Stimulated activated CD4-positive, alpha-beta T cell treated with anti-CD3 and anti-CD28 coated beads, Interleukin-1b, Interleukin-23, amount 100 ng/mL, for 4 hours (primary cell): ENCODE data around the gene HLX.

Source experiments
- DNase-seq, 2 donors: peaks; one replicate each; pipeline ENCODE4 v3.0.0-alpha.2; 2020; ENCODE audit warnings: low read depth in 2 of 2

HLX gene

DNA sequence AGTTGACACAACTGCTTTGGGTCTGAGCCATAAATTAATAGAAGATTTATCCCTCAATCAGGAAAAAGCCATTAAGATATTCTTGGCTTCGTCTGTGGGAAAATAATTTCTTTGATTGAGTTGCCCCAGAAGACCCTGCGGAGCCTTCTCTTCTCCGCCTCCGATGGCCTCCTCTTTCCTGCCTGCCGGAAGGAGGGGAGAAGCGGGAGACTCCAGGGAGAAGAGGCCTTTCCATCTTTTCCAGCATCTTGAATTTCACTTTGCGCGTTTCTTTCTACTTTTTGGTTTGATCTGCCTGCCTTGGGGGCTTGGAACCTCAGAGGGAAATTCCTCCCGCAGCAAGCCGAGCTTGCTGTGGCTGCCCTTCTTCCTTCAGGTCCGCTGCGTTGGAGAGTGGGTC is 16.8 kb downstream of the HLX start:
- DNase-seq, result no peak

DNA sequence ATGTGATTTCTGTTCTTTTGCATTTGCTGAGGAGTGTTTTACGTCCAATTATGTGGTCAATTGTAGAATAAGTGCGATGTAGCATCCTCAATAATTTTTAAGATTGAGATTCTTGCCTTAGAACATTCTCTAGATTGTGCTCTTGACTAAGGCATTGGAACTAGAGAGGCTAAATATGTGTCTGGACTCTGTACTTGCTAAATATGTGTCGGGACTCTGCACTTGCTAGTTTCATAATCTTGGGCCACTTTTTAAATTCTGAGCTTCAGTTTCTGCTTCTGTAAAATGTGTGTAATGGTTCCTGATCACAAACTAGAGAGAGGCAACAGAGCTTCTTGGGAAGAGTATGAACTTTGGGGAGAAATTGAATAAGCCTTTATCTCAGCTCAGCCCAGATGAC is 21.6 kb downstream of the HLX start:
- no peak for DNase-seq

DNA sequence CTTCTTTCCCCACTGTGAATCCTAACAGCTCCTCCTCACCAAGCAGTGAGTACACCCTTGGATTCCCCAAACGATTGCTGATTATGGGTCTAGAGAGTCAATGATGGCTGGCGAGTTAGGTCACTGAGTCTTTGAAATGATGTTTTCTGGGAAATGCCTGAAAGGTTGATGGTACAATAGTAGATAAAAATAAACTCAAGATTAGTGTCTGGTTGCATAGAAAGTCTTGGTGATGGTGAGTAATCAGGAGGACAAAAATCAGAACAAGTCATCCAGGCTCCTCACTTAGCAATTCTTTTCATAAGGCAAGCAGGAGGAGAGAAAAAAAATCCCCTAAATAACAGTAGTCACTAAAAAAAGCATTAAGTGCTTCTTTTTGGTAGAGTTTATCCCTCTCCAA is 22.6 kb downstream of the HLX start:
- no peak for DNase-seq

GRCh38 chr1:220902916-220903315 is 23.7 kb downstream of the HLX start:
- no peak for DNase-seq

DNA sequence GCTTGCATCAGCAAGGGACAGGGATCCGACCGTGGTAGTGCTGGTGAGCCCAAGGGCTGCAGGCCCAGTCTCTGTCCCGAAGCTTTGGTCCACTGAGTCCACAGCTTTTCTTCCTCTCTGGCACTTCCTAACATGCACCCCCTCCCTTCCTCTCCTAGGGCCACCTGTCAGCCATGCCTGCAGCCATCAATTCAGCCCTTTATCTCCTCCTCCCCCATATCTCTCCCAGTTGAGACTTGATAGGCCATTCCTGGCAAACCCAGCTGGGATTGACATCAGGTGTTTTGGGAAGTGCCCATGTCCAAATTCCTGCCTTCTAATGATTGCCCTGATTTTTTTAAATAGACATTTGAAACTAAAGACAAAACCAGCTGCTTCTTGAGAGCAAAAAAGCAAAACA is 25.6 kb downstream of the HLX start:
- DNase-seq, result no peak

DNA sequence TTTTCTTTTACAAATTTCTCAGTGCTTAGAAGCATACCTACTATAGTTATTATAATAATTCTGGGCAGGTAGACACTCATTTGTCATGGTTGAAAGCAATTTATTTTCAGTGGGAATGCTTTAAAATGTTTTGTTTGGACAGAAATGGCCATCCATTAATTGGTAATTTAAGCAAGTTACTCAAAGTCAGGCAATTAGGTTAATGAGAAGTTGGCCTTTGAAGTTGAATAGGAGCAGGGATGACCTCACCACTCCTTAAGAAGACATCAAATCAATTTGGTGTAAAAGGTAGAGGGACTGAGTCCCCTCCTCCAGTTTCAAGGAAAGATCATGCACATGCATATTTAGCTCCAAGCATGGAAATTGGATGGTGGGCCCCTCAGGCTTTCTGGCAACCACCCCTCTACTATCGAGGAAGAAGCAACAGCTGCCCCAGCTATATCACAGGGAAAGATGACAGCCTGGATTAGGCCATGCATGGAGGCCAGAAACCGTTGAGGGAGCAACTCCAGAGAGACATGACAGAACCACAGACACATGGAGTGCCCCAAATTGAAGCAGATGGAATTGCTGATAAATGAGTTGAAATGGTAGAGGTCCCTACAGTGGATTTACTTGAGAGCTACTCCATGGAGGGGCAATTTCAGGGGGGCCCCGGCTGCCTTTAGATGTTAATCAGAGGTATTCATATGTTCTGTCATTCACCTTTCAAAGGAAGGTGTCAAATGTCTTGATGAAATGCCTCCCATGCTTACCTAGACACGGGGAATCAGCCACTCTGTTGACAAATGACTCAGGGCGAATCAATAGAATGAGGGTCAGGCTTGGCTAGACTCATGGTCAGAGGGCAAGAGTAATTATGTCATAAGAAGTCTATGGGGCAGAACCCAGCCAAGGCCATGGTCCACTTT is 26.7 kb downstream of the HLX start:
- DNase-seq, result no peak

GRCh38 chr1:220906561-220907334 is 27.5 kb downstream of the HLX start:
- DNase-seq, result no peak

- no peak for DNase-seq
These were observed 29.5 kb downstream of the HLX start for GRCh38 chr1:220908757-220909156.

GRCh38 chr1:220910021-220910420 is 30.8 kb downstream of the HLX start:
- DNase-seq, result no peak

GRCh38 chr1:220914283-220915116 is 35.3 kb downstream of the HLX start:
- no peak for DNase-seq

- DNase-seq, result no peak
These were observed 35.8 kb downstream of the HLX start for GRCh38 chr1:220915117-220915440.

DNA sequence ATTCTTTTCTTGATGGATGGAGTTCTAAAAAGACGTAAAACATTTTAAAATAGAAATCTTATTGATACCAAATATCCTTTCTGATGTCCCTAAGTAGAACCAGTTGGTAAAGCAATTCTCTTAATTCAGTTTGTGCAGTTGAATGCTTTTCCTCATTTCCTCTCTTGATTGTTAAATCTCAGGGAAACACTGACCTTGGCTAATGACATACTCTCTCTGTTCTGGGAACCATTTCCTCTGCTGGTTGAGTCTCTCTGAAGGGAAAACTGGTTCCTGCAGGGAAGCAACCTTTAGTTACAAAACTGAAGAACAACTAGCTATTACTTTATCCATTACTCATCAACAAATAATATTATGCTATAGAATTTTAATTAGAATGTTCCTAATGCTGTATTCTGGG is 36.7 kb downstream of the HLX start:
- DNase-seq, result no peak

- no peak for DNase-seq
These were observed 37.9 kb downstream of the HLX start for GRCh38 chr1:220917101-220917500.

- DNase-seq, result no peak
These were observed 38.4 kb downstream of the HLX start for GRCh38 chr1:220917535-220918209.

DNA sequence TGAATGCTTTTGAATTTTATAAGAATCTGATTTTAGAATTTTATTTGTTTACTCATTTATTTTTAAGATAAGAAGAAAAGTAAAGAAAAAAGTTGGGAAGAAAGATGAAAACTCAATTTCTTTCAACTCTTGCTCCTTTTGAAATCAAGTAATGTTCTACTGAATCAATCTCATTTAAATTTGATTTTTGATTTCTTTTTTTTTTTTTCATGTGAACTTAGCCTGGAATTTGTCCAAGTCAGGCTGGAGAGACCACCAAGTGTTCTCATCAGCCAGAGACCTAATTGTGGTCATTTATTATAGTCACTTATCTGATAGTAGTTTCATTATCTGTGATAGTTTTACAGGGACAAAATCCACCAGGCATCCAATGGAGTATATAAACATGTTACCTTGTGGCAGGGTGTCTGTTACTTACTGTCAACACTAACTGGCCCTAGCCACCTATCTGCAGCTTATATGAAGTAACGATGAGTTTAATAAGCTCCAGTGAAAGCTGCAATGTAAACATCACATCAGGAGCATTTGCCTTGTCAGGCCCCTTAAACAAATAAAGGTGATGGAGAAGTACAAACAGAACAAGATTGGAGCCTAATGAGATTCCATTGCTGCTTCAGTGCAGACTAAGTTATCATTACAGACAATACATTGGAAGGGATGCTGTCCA is 39.2 kb downstream of the HLX start:
- no peak for DNase-seq

- no peak for DNase-seq
These were observed 41.7 kb downstream of the HLX start for GRCh38 chr1:220920967-220921366.

- no peak for DNase-seq
These were observed 42.3 kb downstream of the HLX start for GRCh38 chr1:220921498-220921897.

DNA sequence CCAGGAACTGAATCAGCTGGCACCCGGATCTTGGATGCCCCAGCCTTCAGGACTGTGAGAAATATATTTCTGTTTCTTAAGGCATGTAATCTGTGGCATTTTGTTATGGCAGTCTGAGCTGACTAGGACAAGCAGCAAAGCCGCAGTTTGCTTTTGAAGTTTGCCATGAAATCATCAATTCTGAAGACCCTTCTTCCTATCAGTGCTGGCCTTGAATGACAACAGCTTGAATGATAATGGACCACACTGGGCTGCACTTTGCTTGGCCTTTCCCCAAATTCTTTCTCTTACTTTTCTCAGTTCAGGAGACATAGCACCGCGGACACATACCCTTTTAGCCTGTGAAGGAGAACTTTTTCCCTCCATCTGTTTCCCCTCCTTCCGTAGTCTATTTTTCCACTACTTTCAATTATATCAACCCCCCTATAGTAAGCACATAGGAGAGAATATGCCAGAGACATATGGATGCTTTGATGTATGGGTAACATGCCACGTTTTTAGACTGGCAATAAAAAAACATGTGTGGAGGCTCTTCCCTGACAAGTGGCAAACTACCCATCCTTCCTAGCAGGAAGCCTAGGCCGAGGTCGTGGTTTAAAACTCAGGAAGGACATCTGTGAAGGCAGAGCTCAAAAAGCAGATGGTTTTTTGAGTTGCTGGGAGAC is 42.9 kb downstream of the HLX start:
- no peak for DNase-seq

DNA sequence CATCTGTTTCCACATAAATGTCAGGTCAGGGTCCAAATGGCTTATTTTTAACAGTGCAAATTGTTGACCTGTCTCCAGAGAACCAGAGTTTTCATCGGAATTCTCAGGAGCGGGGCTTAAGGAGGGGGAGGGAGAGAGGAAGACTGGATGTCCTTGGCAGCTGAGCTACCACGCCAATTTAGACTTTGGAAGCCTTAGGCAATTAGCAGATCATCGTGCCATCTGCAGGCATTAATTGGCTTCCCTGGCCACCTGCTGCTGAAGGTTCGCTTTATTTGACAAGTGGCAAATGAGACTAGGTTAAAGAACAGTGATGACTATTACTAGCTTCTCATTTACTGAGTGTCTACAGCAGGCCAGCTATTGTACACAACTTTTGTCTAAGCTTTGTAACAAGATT is 43.7 kb downstream of the HLX start:
- no peak for DNase-seq

- no peak for DNase-seq
These were observed 45.2 kb downstream of the HLX start for GRCh38 chr1:220924331-220924970.
